HL-60 (cell line): ENCODE results near the gene SENP1.
A peak's percentile ranks its signal among the peaks of the same experiment; 100 is the strongest.

Experiments used
- DNase-seq, 2 experiments: peaks; one replicate each; pipeline ENCODE4 v3.0.0-alpha.2; 2010 to 2020; ENCODE audit warnings: low read depth in 1 of 2, low spot score in 1 of 2
- H3K27ac ChIP-seq: fragments of 250-450 bp; sonication (Bioruptor Pico); replicated peaks from 2 replicates; pipeline ENCODE4 v1.5.1; 2020; ENCODE audit warnings: mild to moderate bottlenecking, moderate library complexity
- H3K27me3 ChIP-seq: fragments of 250-450 bp; sonication (Bioruptor Pico); 2 replicates; pipeline ENCODE4 v1.5.1; 2021; ENCODE audit warnings: mild to moderate bottlenecking, moderate library complexity; ENCODE audit not compliant: insufficient read depth, poor library complexity, severe bottlenecking
- H3K4me3 ChIP-seq: replicated peaks from 2 replicates; pipeline ENCODE4 v1.5.1; 2011; ENCODE audit warnings: mild to moderate bottlenecking, control low read depth, low read length; ENCODE audit not compliant: insufficient read depth
- CTCF ChIP-seq: IDR thresholded peaks from one replicate; pipeline ENCODE4 v1.5.1; 2011; ENCODE audit warnings: low read length, control low read depth, inconsistent platforms; ENCODE audit not compliant: insufficient read depth
- GABPA ChIP-seq: IDR thresholded peaks from 2 replicates; pipeline ENCODE4 v1.6.1; 2012; ENCODE audit warnings: low read depth
- POLR2AphosphoS5 ChIP-seq: IDR thresholded peaks from 2 replicates; pipeline ENCODE4 v1.6.1; 2012; ENCODE audit warnings: low read depth
- REST ChIP-seq: IDR thresholded peaks from 2 replicates; pipeline ENCODE4 v1.6.1; 2012; ENCODE audit warnings: low read depth; ENCODE audit not compliant: insufficient replicate concordance
- SPI1 ChIP-seq: IDR thresholded peaks from 2 replicates; pipeline ENCODE4 v1.6.1; 2012; ENCODE audit warnings: low read depth, mild to moderate bottlenecking, borderline replicate concordance

SENP1 gene

GRCh38 chr12:48000878-48001504 is 104.9 kb downstream of the SENP1 start:
- Histone ChIP-seq H3K27me3 (peaks cover 85% of the 10 kb centered on the region), H3K4me3 (peak overlapping the region; percentile 18), H3K27ac (no peak overlapping the region)
- no peak for DNase-seq
- no peak for TF ChIP-seq CTCF

GRCh38 chr12:47999816-48000215 is 106.1 kb downstream of the SENP1 start:
- DNase-seq: no peak
- Histone ChIP-seq H3K27ac (no peak overlapping the region), H3K4me3 (no peak overlapping the region), H3K27me3 (peaks cover 77% of the 10 kb centered on the region)
- TF ChIP-seq GABPA (no peak), REST (no peak), POLR2AphosphoS5 (no peak), CTCF (no peak), SPI1 (no peak)

- TF ChIP-seq SPI1: no peak
- TF ChIP-seq POLR2AphosphoS5: no peak
- no peak for TF ChIP-seq GABPA
- TF ChIP-seq CTCF: no peak
- TF ChIP-seq REST: no peak
- H3K27ac ChIP-seq: no peak overlapping the region
- DNase-seq: no peak
- no peak overlapping the region for H3K4me3 ChIP-seq
- peaks cover 59% of the 10 kb centered on the region for H3K27me3 ChIP-seq
Observed at GRCh38 chr12:47997321-47997720, 108.6 kb downstream of the SENP1 start.

- Histone ChIP-seq H3K27ac (no peak overlapping the region), H3K27me3 (peaks cover 46% of the 10 kb centered on the region), H3K4me3 (no peak overlapping the region)
- DNase-seq: no peak
- no peak for TF ChIP-seq CTCF
- TF ChIP-seq REST: no peak
- no peak for TF ChIP-seq POLR2AphosphoS5
- TF ChIP-seq GABPA: no peak
- no peak for TF ChIP-seq SPI1
Observed at GRCh38 chr12:47995981-47996401, 109.9 kb downstream of the SENP1 start.
